Astrocyte (in vitro differentiated cells and primary cell): Measurements from ENCODE around the gene ATP13A4. TPM values are rescaled to one million over a fixed set of nuclear protein-coding genes. Genes with fewer than 3 reads are reported as not detected.

Experiments used
- DNase-seq: peaks from one replicate; pipeline ENCODE4 v3.0.0-alpha.2; 2010; ENCODE audit warnings: low read depth
- FAIRE-seq: peaks from 2 replicates; lab custom pipeline; 2011; peaks lifted over from hg19 to GRCh38; lab: Jason Lieb, UNC
- H2AFZ ChIP-seq: 2 replicates; pipeline ENCODE4 v1.6.0; 2012; ENCODE audit warnings: low read depth, low read length, inconsistent platforms
- H3K27ac ChIP-seq: 2 replicates; pipeline ENCODE4 v1.5.1; 2011; ENCODE audit warnings: low read depth, low read length, inconsistent platforms
- H3K27me3 ChIP-seq: 2 replicates; pipeline ENCODE4 v1.6.0; 2011; ENCODE audit warnings: low read length, inconsistent platforms; ENCODE audit not compliant: insufficient read depth
- H3K36me3 ChIP-seq: 2 replicates; pipeline ENCODE4 v1.5.1; 2011; ENCODE audit warnings: low read length, inconsistent platforms; ENCODE audit not compliant: insufficient read depth
- H3K4me1 ChIP-seq: 2 replicates; pipeline ENCODE4 v1.5.1; 2011; ENCODE audit warnings: low read length, inconsistent platforms; ENCODE audit not compliant: insufficient read depth
- H3K4me2 ChIP-seq: 2 replicates; pipeline ENCODE4 v1.6.0; 2012; ENCODE audit warnings: low read length, inconsistent platforms
- H3K4me3 ChIP-seq: 2 replicates; pipeline ENCODE4 v1.5.1; 2011; ENCODE audit warnings: low read depth, mild to moderate bottlenecking, low read length, inconsistent platforms; ENCODE audit not compliant: insufficient read depth
- H3K79me2 ChIP-seq: 2 replicates; pipeline ENCODE4 v1.6.0; 2012; ENCODE audit warnings: mild to moderate bottlenecking, low read length, inconsistent platforms; ENCODE audit not compliant: insufficient read depth
- H3K9ac ChIP-seq: 2 replicates; pipeline ENCODE4 v1.6.0; 2012; ENCODE audit warnings: mild to moderate bottlenecking, low read length, inconsistent platforms
- H3K9me3 ChIP-seq: 2 replicates; pipeline ENCODE4 v1.5.1; 2012; ENCODE audit warnings: low read depth, mild to moderate bottlenecking, low read length, inconsistent platforms; ENCODE audit not compliant: insufficient read depth
- H4K20me1 ChIP-seq: 2 replicates; pipeline ENCODE4 v1.6.0; 2012; ENCODE audit warnings: low read length, inconsistent platforms; ENCODE audit not compliant: insufficient read depth
- H3K27ac Mint-ChIP-seq: one replicate; pipeline ENCODE4 v1.8.0; 2021; ENCODE audit warnings: mild to moderate bottlenecking, mixed read lengths; ENCODE audit not compliant: unreplicated experiment
- H3K27me3 Mint-ChIP-seq: one replicate; pipeline ENCODE4 v1.8.0; 2021; ENCODE audit warnings: low read depth, mixed read lengths; ENCODE audit not compliant: unreplicated experiment
- H3K36me3 Mint-ChIP-seq: one replicate; pipeline ENCODE4 v1.8.0; 2021; ENCODE audit warnings: low read depth, mixed read lengths; ENCODE audit not compliant: unreplicated experiment
- H3K4me1 Mint-ChIP-seq: one replicate; pipeline ENCODE4 v1.8.0; 2021; ENCODE audit warnings: low read depth, mixed read lengths; ENCODE audit not compliant: unreplicated experiment
- H3K4me3 Mint-ChIP-seq: one replicate; pipeline ENCODE4 v1.8.0; 2021; ENCODE audit warnings: mild to moderate bottlenecking, moderate library complexity, mixed read lengths; ENCODE audit not compliant: unreplicated experiment
- H3K9me3 Mint-ChIP-seq: one replicate; pipeline ENCODE4 v1.8.0; 2021; ENCODE audit warnings: mild to moderate bottlenecking, mixed read lengths; ENCODE audit not compliant: unreplicated experiment
- EZH2 ChIP-seq: IDR thresholded peaks from 2 replicates; pipeline ENCODE4 v1.6.1; 2012; ENCODE audit warnings: mild to moderate bottlenecking, low read length, inconsistent platforms; ENCODE audit not compliant: insufficient read depth
- total RNA-seq: library from RNA; stranded (reverse); gene quantifications from 2 replicates; pipeline ENCODE4 v1.2.1, GENCODE V29; 2021
- TF ChIP-seq, protein P1 (sequence below): IDR thresholded peaks from 2 replicates; pipeline ENCODE4 v1.5.1; 2011; ENCODE audit warnings: low read depth, mild to moderate bottlenecking, inconsistent platforms, low read length, moderate library complexity; ENCODE audit not compliant: insufficient read depth

Gene ATP13A4
- total RNA-seq, 1 donor from 2014 or later, result 0.34 TPM

DNA sequence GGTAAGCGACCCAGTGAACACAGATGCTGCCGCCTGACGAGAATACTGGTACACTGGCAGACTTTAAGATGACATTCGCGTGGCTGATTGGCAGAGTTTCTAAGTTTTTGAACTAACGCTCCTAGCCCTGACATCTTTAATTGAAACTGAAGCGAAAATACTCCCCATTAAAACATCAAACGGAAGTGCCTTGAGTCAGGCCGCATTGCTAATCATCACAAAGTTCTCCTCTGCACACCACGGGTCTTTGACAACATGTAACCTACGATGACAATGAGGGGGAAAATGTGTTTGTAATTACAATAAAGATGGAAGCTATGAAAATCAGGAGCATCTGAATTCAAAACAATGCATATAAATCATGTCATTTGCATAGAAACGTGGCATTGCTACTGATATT, 44.5 kb downstream of the ATP13A4 start:
- Histone ChIP-seq H3K9me3 (no peaks in the 10 kb centered on the region), H3K9ac (no peak overlapping the region), H3K27ac (no peak overlapping the region), H3K27me3 (no peaks in the 10 kb centered on the region), H3K79me2 (no peaks in the 10 kb centered on the region), H3K4me1 (no peaks in the 10 kb centered on the region), H3K36me3 (no peaks in the 10 kb centered on the region), H3K4me3 (no peak overlapping the region), H4K20me1 (no peaks in the 10 kb centered on the region), H3K4me2 (no peak overlapping the region), H2AFZ (no peak overlapping the region)
- H3K27me3 Mint-ChIP-seq, result peaks cover 4% of the 10 kb centered on the region
- TF ChIP-seq, protein P1, sequence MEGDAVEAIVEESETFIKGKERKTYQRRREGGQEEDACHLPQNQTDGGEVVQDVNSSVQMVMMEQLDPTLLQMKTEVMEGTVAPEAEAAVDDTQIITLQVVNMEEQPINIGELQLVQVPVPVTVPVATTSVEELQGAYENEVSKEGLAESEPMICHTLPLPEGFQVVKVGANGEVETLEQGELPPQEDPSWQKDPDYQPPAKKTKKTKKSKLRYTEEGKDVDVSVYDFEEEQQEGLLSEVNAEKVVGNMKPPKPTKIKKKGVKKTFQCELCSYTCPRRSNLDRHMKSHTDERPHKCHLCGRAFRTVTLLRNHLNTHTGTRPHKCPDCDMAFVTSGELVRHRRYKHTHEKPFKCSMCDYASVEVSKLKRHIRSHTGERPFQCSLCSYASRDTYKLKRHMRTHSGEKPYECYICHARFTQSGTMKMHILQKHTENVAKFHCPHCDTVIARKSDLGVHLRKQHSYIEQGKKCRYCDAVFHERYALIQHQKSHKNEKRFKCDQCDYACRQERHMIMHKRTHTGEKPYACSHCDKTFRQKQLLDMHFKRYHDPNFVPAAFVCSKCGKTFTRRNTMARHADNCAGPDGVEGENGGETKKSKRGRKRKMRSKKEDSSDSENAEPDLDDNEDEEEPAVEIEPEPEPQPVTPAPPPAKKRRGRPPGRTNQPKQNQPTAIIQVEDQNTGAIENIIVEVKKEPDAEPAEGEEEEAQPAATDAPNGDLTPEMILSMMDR, result no peak
- no peak for TF ChIP-seq EZH2
- DNase-seq, result no peak
- peaks cover 19% of the 10 kb centered on the region for H3K4me1 Mint-ChIP-seq
- H3K36me3 Mint-ChIP-seq, result no peaks in the 10 kb centered on the region
- H3K27ac Mint-ChIP-seq, result no peak overlapping the region
- H3K9me3 Mint-ChIP-seq, result no peaks in the 10 kb centered on the region
- no peak overlapping the region for H3K4me3 Mint-ChIP-seq
- FAIRE-seq, result no peak

DNA sequence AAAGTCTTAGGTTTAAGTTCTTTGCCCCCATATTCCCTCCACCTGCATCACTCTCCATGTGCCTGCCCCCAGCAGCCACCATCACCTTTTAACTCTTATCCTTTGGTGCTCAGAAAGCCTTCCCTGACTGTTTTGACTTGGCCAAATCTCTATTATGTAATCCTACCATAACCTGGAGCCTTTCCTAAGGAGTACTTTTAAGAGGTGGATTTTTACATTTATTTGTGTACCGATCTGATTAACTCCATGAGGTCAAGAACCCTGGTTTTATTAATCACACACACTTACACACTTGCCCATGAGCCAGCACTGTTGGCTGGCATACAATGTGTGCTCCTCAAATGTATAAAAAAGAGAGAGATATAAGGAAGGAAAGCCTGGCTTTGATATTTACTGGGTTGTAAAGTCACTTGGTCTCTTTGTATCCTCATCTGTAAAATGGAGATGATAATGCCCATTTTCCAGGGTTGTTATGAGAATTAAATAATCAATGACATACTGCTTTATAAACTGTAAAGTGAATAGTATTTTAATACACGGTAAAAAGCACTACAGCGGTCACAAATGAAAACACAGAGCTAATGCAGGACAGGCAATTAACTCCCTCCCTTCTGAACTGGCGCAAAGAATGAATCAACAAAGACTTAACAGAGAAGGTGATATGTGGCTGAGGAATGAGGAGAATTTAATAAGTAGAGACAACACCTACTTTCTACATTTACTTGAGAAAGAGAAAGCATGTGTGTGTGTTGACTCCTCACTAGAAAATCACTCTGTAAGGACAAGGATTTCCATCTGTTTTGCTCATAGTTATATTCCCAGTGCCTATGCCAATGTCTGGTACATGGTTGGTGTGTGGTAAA, 45.4 kb downstream of the ATP13A4 start:
- no peaks in the 10 kb centered on the region for H3K36me3 ChIP-seq
- no peaks in the 10 kb centered on the region for H3K4me1 ChIP-seq
- no peak overlapping the region for H3K4me3 ChIP-seq
- no peaks in the 10 kb centered on the region for H3K9me3 ChIP-seq
- H3K4me3 Mint-ChIP-seq, result no peak overlapping the region
- no peaks in the 10 kb centered on the region for H4K20me1 ChIP-seq
- H3K4me1 Mint-ChIP-seq, result peaks cover 19% of the 10 kb centered on the region
- no peaks in the 10 kb centered on the region for H3K27me3 ChIP-seq
- no peak for DNase-seq
- TF ChIP-seq, protein P1, result no peak
- TF ChIP-seq EZH2, result no peak
- H3K36me3 Mint-ChIP-seq, result no peaks in the 10 kb centered on the region
- no peaks in the 10 kb centered on the region for H3K79me2 ChIP-seq
- no peak overlapping the region for H3K9ac ChIP-seq
- H3K27me3 Mint-ChIP-seq, result peaks cover 2% of the 10 kb centered on the region
- no peak overlapping the region for H2AFZ ChIP-seq
- FAIRE-seq, result no peak
- no peak overlapping the region for H3K27ac Mint-ChIP-seq
- no peak overlapping the region for H3K27ac ChIP-seq
- H3K4me2 ChIP-seq, result no peak overlapping the region
- H3K9me3 Mint-ChIP-seq, result no peaks in the 10 kb centered on the region

DNA sequence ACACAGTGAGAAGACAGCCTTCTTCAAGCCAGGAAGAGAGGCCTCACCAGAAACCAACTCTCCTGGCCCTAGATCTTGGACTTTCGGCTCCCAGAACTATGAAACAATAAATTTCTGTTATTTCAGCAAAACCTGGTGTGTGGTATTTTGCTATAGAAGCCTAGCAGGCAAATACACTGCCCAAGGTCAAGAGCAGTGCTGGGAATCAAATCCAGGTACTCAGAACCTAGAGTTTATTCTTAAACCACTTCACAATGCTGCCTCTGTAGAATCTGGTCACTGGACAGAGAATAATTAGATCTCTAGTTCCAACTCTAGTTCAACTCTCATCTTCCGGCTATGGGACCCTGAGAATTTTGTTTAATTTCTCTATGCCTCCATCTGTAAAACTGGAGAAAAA, 46.6 kb downstream of the ATP13A4 start:
- H3K9me3 Mint-ChIP-seq, result no peaks in the 10 kb centered on the region

More for the DNA sequence above, 46.6 kb downstream of the ATP13A4 start:
- no peaks in the 10 kb centered on the region for H4K20me1 ChIP-seq
- TF ChIP-seq EZH2, result no peak
- TF ChIP-seq, protein P1, result no peak
- no peak overlapping the region for H3K4me2 ChIP-seq
- no peaks in the 10 kb centered on the region for H3K27me3 ChIP-seq
- Mint-ChIP-seq H3K27me3 (peaks cover under 1% of the 10 kb centered on the region), H3K36me3 (no peaks in the 10 kb centered on the region), H3K4me3 (no peak overlapping the region), H3K4me1 (peaks cover 19% of the 10 kb centered on the region), H3K27ac (no peak overlapping the region)
- no peak for FAIRE-seq
- no peak overlapping the region for H3K9ac ChIP-seq
- no peaks in the 10 kb centered on the region for H3K79me2 ChIP-seq
- H3K4me1 ChIP-seq, result no peaks in the 10 kb centered on the region
- no peak for DNase-seq
- H3K4me3 ChIP-seq, result no peak overlapping the region
- no peak overlapping the region for H2AFZ ChIP-seq
- H3K9me3 ChIP-seq, result no peaks in the 10 kb centered on the region
- H3K36me3 ChIP-seq, result no peaks in the 10 kb centered on the region
- H3K27ac ChIP-seq, result no peak overlapping the region
